A549 (cell line): ENCODE measurements around the gene BCAS3. TPM values are rescaled to one million over a fixed set of nuclear protein-coding genes. Genes with fewer than 3 reads are reported as not detected.

Source experiments
- ATAC-seq, 2 experiments: fragments of 200-7000 bp in 1 of 2; fragments of >200 bp in 1 of 2; cut with Nextera tagmentation in 1 of 2; cut with Tn5 transposase in 1 of 2; 3 replicates each; pipeline versions ENCODE4 v1.8.0 to v1.9.1; 2018 to 2020; ENCODE audit warnings: mild to moderate bottlenecking in 1 of 2, moderate library complexity in 1 of 2
- CTCF ChIA-PET: fragments of 300-600 bp; sonication (Branson Sonifier 250); formaldehyde crosslinking; extraction: SDS; loops from one replicate; lab custom pipeline; 2021; ENCODE audit warnings: antibody characterized with exemption, inconsistent platforms; lab: Yijun Ruan, JAX
- POLR2A ChIA-PET: fragments of 350-600 bp; formaldehyde crosslinking; extraction: SDS; loops from one replicate; lab custom pipeline; 2021; ENCODE audit warnings: antibody characterized with exemption, inconsistent platforms; lab: Yijun Ruan, JAX
- DNase-seq, 2 experiments: peaks; one replicate each; pipeline versions ENCODE4 v3.0.0 to v3.0.0-alpha.2; 2011 to 2016; ENCODE audit warnings: low read depth in 1 of 2, low spot score in 1 of 2
- FAIRE-seq: peaks from 2 replicates; lab custom pipeline; 2011; peaks lifted over from hg19 to GRCh38; lab: Jason Lieb, UNC
- H3K27ac ChIP-seq, 2 experiments: fragments of >200 bp; sonication (Bioruptor Twin); formaldehyde crosslinking; 3 replicates each; pipeline ENCODE4 v1.5.1; 2016 to 2017
- H3K4me1 ChIP-seq: fragments of >200 bp; sonication (Bioruptor Twin); formaldehyde crosslinking; 3 replicates; pipeline ENCODE4 v1.6.1; 2016
- H3K4me2 ChIP-seq: fragments of >200 bp; sonication (Bioruptor Twin); formaldehyde crosslinking; 3 replicates; pipeline ENCODE4 v1.6.1; 2016
- H3K4me3 ChIP-seq: fragments of >200 bp; sonication (Bioruptor Twin); formaldehyde crosslinking; 3 replicates; pipeline ENCODE4 v1.5.1; 2016
- H3K9me3 ChIP-seq: fragments of >200 bp; sonication (Bioruptor Twin); formaldehyde crosslinking; 3 replicates; pipeline ENCODE4 v1.6.1; 2016
- ATOH8 ChIP-seq: fragments of 250-450 bp; sonication (Bioruptor Pico); IDR thresholded peaks from 2 replicates; pipeline ENCODE4 v1.5.0; 2020; ENCODE audit warnings: low read depth, mild to moderate bottlenecking, moderate library complexity
- CBX8 ChIP-seq: fragments of 200-600 bp; sonication (generic); IDR thresholded peaks from 2 replicates; pipeline ENCODE4 v1.6.1; 2016
- CEBPB ChIP-seq, 2 experiments: fragments of >200 bp in 1 of 2; sonication (Bioruptor Twin) in 1 of 2; formaldehyde crosslinking in 1 of 2; IDR thresholded peaks; 2 replicates each; pipeline ENCODE4 v1.6.1; 2012 to 2016
- CHD2 ChIP-seq: fragments of 150-350 bp; IDR thresholded peaks from 2 replicates; pipeline ENCODE4 v1.6.1; 2014; ENCODE audit warnings: low read length; ENCODE audit not compliant: partially characterized antibody
- EHF ChIP-seq: fragments of 250-450 bp; sonication (Bioruptor Pico); IDR thresholded peaks from 2 replicates; pipeline ENCODE4 v1.5.0; 2020; ENCODE audit warnings: mild to moderate bottlenecking
- ESRRA ChIP-seq: fragments of 150-350 bp; IDR thresholded peaks from 2 replicates; pipeline ENCODE4 v1.6.1; 2014; ENCODE audit warnings: mild to moderate bottlenecking, low read length, borderline replicate concordance
- FOSB ChIP-seq: fragments of 250-450 bp; sonication (Bioruptor Pico); IDR thresholded peaks from 2 replicates; pipeline ENCODE4 v1.5.0; 2020; ENCODE audit warnings: mild to moderate bottlenecking, moderate library complexity
- FOSL2 ChIP-seq, 2 experiments: fragments of 450-650 bp in 1 of 2; fragments of >200 bp in 1 of 2; sonication (Bioruptor Twin) in 1 of 2; formaldehyde crosslinking; IDR thresholded peaks; 2 replicates each; pipeline versions ENCODE4 v1.5.0 to v1.6.1; 2016 to 2020; ENCODE audit warnings: mild to moderate bottlenecking in 1 of 2, moderate library complexity in 1 of 2
- HES2 ChIP-seq: fragments of >200 bp; sonication (Bioruptor Twin); formaldehyde crosslinking; IDR thresholded peaks from 2 replicates; pipeline ENCODE4 v1.6.1; 2016
- HEYL ChIP-seq: fragments of 250-450 bp; sonication (Bioruptor Pico); IDR thresholded peaks from 2 replicates; pipeline ENCODE4 v1.8.0; 2021; ENCODE audit warnings: mild to moderate bottlenecking, moderate library complexity
- HMGXB4 ChIP-seq: fragments of 250-450 bp; sonication (Bioruptor Pico); IDR thresholded peaks from 2 replicates; pipeline ENCODE4 v1.5.0; 2021; ENCODE audit warnings: mild to moderate bottlenecking, moderate library complexity, borderline replicate concordance
- HOXA7 ChIP-seq: fragments of 250-450 bp; sonication (Bioruptor Pico); IDR thresholded peaks from 2 replicates; pipeline ENCODE4 v1.5.0; 2020; ENCODE audit warnings: mild to moderate bottlenecking, moderate library complexity
- HOXB13 ChIP-seq: fragments of 250-450 bp; sonication (Bioruptor Pico); IDR thresholded peaks from 2 replicates; pipeline ENCODE4 v1.5.0; 2020; ENCODE audit warnings: low read depth, mild to moderate bottlenecking, moderate library complexity
- KDM1A ChIP-seq: fragments of 200-600 bp; sonication (generic); IDR thresholded peaks from 2 replicates; pipeline ENCODE4 v1.6.1; 2016; ENCODE audit warnings: low read depth, mild to moderate bottlenecking
- KDM5A ChIP-seq: fragments of 200-600 bp; sonication (generic); IDR thresholded peaks from 2 replicates; pipeline ENCODE4 v1.6.1; 2016; ENCODE audit warnings: antibody characterized with exemption, mild to moderate bottlenecking
- MAZ ChIP-seq: fragments of 150-350 bp; IDR thresholded peaks from 2 replicates; pipeline ENCODE4 v1.6.1; 2014; ENCODE audit warnings: antibody characterized with exemption, low read depth, low read length, borderline replicate concordance
- MYC ChIP-seq: IDR thresholded peaks from 2 replicates; pipeline ENCODE4 v1.6.1; 2012; ENCODE audit warnings: mild to moderate bottlenecking, inconsistent platforms, low read length, improper control_type of control experiment, borderline replicate concordance
- NFE2L2 ChIP-seq: fragments of 150-350 bp; conservative IDR thresholded peaks from 2 replicates; pipeline ENCODE4 v1.6.1; 2014; ENCODE audit warnings: low read length
- NPAS2 ChIP-seq: fragments of 250-450 bp; sonication (Bioruptor Pico); IDR thresholded peaks from 2 replicates; pipeline ENCODE4 v1.8.0; 2022; ENCODE audit warnings: mild to moderate bottlenecking, moderate library complexity, borderline replicate concordance
- NR3C1 ChIP-seq: fragments of >200 bp; sonication (Bioruptor Twin); formaldehyde crosslinking; IDR thresholded peaks from 3 replicates; pipeline ENCODE4 v1.6.1; 2017
- PBX3 ChIP-seq: IDR thresholded peaks from 2 replicates; pipeline ENCODE4 v1.6.1; 2012
- PHF8 ChIP-seq: fragments of 200-600 bp; sonication (generic); IDR thresholded peaks from 2 replicates; pipeline ENCODE4 v1.6.1; 2016; ENCODE audit warnings: low read depth, mild to moderate bottlenecking, antibody characterized with exemption, moderate library complexity, borderline replicate concordance
- RAD21 ChIP-seq, 2 experiments: fragments of >200 bp in 1 of 2; sonication (Bioruptor Twin) in 1 of 2; formaldehyde crosslinking in 1 of 2; IDR thresholded peaks in 1 of 2; conservative IDR thresholded peaks in 1 of 2; 2 replicates in 1 of 2; 3 replicates in 1 of 2; pipeline ENCODE4 v1.6.1; 2012 to 2018; ENCODE audit warnings: inconsistent platforms in 1 of 2
- RCOR1 ChIP-seq: fragments of 150-350 bp; IDR thresholded peaks from 2 replicates; pipeline ENCODE4 v1.6.1; 2014; ENCODE audit warnings: antibody characterized with exemption, low read length, low read depth
- RFX5 ChIP-seq: fragments of 450-650 bp; IDR thresholded peaks from 2 replicates; pipeline ENCODE4 v1.7.1; 2014; ENCODE audit warnings: antibody characterized with exemption, mild to moderate bottlenecking, moderate library complexity
- RNF2 ChIP-seq: fragments of 200-600 bp; sonication (generic); IDR thresholded peaks from 2 replicates; pipeline ENCODE4 v1.6.1; 2016; ENCODE audit warnings: low read depth, mild to moderate bottlenecking, antibody characterized with exemption, moderate library complexity, borderline replicate concordance
- TFCP2L1 ChIP-seq: fragments of 250-450 bp; sonication (Bioruptor Pico); IDR thresholded peaks from 2 replicates; pipeline ENCODE4 v1.5.0; 2021; ENCODE audit warnings: mild to moderate bottlenecking
- ZFP36 ChIP-seq: fragments of 450-650 bp; IDR thresholded peaks from 2 replicates; pipeline ENCODE4 v1.6.1; 2014; ENCODE audit warnings: borderline replicate concordance; ENCODE audit not compliant: partially characterized antibody
- WGBS: methylation state at CpG from one replicate; pipeline ENCODE4 v1.1.6; 2017; ENCODE audit errors: missing lambda C conversion rate; 5-methylcytosine and 5-hydroxymethylcytosine counted together
- polyA plus RNA-seq, 4 experiments: library from polyadenylated mRNA; depleted of rRNA in 3 of 4; stranded (reverse); fragments of >200 nt; fragmentation: RNase III in 1 of 4; extraction: RNeasy Plus Mini Kit Qiagen cat#74134 plus additional on column Dnase treatment in 1 of 4; gene quantifications; 2 replicates in 3 of 4; 3 replicates in 1 of 4; pipeline ENCODE4 v1.2.3, GENCODE V29; 2011 to 2017

Gene BCAS3
- polyA plus RNA-seq, 2 of the 4 experiments (the other 2 are of a cell fraction), result 14.7 to 43.4 TPM

- TF ChIP-seq NR3C1, result no peak
These were observed 526.8 kb downstream of the BCAS3 start (continued) for GRCh38 chr17:61204456-61204855.

GRCh38 chr17:61205401-61205800 is 527.8 kb downstream of the BCAS3 start:
- ATAC-seq, result peak in 1 of 2 experiments; percentile 8; a peak in 2 of 6 replicates
- no peak for DNase-seq
- WGBS, result 82% methylated on average over 3 of the region's 3 CpGs
- CTCF ChIA-PET, result interaction anchor here (0.6 to 1.3 kb wide), 3 partner anchors 21 to 150 kb away, joined by 3 to 4 read pairs (median 3); no protein-coding TSS in a partner anchor
- Histone ChIP-seq H3K9me3 (no peaks in the 10 kb centered on the region), H3K4me3 (no peak overlapping the region), H3K4me1 (peaks cover 63% of the 10 kb centered on the region), H3K4me2 (peak overlapping the region; percentile 16), H3K27ac (peak overlapping the region in 1 of 2 experiments; percentile 48; a peak in 2 of 6 replicates)
- no peak for TF ChIP-seq HES2
- no peak for TF ChIP-seq CHD2
- no peak for TF ChIP-seq RCOR1
- TF ChIP-seq ESRRA, result no peak
- no peak for TF ChIP-seq MYC
- no peak for TF ChIP-seq NPAS2 (CRISPR knock-in tag)
- no peak for TF ChIP-seq KDM1A
- TF ChIP-seq HEYL (CRISPR knock-in tag), result no peak
- TF ChIP-seq NFE2L2, result no peak
- no peak for TF ChIP-seq FOSL2 (IDR thresholded peaks at IDR 0.05)
- TF ChIP-seq FOSL2 (CRISPR knock-in tag; IDR thresholded peaks at IDR 0.05), result no peak
- no peak for TF ChIP-seq PBX3
- TF ChIP-seq HOXB13 (CRISPR knock-in tag), result no peak
- TF ChIP-seq HOXA7 (CRISPR knock-in tag), result no peak
- TF ChIP-seq KDM5A, result no peak
- TF ChIP-seq TFCP2L1 (CRISPR knock-in tag), result no peak
- no peak for TF ChIP-seq RFX5
- POLR2A ChIA-PET, result no interaction called here
- peak; percentile 94 for FAIRE-seq

GRCh38 chr17:61205931-61206330 is 528.3 kb downstream of the BCAS3 start:
- Histone ChIP-seq H3K4me2 (peak overlapping the region; percentile 16; the same call in 2 of the 3 replicates), H3K4me1 (peaks cover 57% of the 10 kb centered on the region), H3K27ac (peak overlapping the region in 1 of 2 experiments; percentile 48; a peak in 2 of 6 replicates), H3K4me3 (no peak overlapping the region), H3K9me3 (no peaks in the 10 kb centered on the region)
- ChIA-PET CTCF (interaction anchor here (0.6 to 1.3 kb wide), 3 partner anchors 21 to 150 kb away, joined by 3 to 4 read pairs (median 3); no protein-coding TSS in a partner anchor), POLR2A (no interaction called here)
- ATAC-seq (peak in 1 of 2 experiments; percentile 32; a peak in 3 of 6 replicates), FAIRE-seq (peak; percentile 94), DNase-seq (peak in 1 of 2 experiments; percentile 13)
- TF ChIP-seq CEBPB (IDR thresholded peaks at IDR 0.05) (no peak), PHF8 (no peak), FOSL2 (IDR thresholded peaks at IDR 0.05) (no peak; the same call in 1 of the 2 replicates), FOSL2 (CRISPR knock-in tag; IDR thresholded peaks at IDR 0.05) (peak; percentile 82)
- WGBS, result 52% methylated on average over 4 of the region's 4 CpGs

- WGBS, result 87% methylated on average over 5 of the region's 5 CpGs
- H3K9me3 ChIP-seq, result no peaks in the 10 kb centered on the region
- peaks cover 50% of the 10 kb centered on the region for H3K4me1 ChIP-seq
- H3K4me3 ChIP-seq, result no peak overlapping the region
- CTCF ChIA-PET, result no interaction called here
- ATAC-seq (no peak), DNase-seq (no peak), FAIRE-seq (no peak)
- no peak overlapping the region for H3K4me2 ChIP-seq
- POLR2A ChIA-PET, result no interaction called here
- TF ChIP-seq NR3C1 (no peak), HMGXB4 (CRISPR knock-in tag) (no peak), RNF2 (no peak), HOXA7 (CRISPR knock-in tag) (no peak), MAZ (no peak), KDM1A (no peak), EHF (CRISPR knock-in tag) (no peak), RAD21 (conservative IDR thresholded peaks at IDR 0.05 in 1 of 2, IDR thresholded peaks at IDR 0.05 in 1 of 2) (no peak), ZFP36 (no peak), FOSB (CRISPR knock-in tag) (no peak), CEBPB (IDR thresholded peaks at IDR 0.05) (no peak), CBX8 (no peak), ATOH8 (CRISPR knock-in tag) (no peak)
- no peak overlapping the region for H3K27ac ChIP-seq
These were observed 529.3 kb downstream of the BCAS3 start for GRCh38 chr17:61206922-61207321.
